Upper lobe of right lung (tissue), 1 donor: ENCODE measurements around the gene SOX2. TPM values are rescaled to one million over a fixed set of nuclear protein-coding genes. Genes with fewer than 3 reads are reported as not detected.

Experiments
- ATAC-seq: fragments of 200-7000 bp; cut with Tn5 transposase; one replicate; pipeline ENCODE4 v1.9.1; 2020; ENCODE audit warnings: mild to moderate bottlenecking, moderate library complexity
- DNase-seq: peaks from one replicate; pipeline ENCODE4 v3.0.0-alpha.2; 2020
- H3K27ac ChIP-seq: fragments of 200-600 bp; one replicate; pipeline ENCODE4 v1.8.0; 2022
- H3K27me3 ChIP-seq: fragments of 200-600 bp; one replicate; pipeline ENCODE4 v1.8.0; 2022; ENCODE audit warnings: mild to moderate bottlenecking
- H3K36me3 ChIP-seq: fragments of 200-600 bp; one replicate; pipeline ENCODE4 v1.8.0; 2022
- H3K4me1 ChIP-seq: fragments of 200-600 bp; one replicate; pipeline ENCODE4 v1.8.0; 2022
- H3K4me3 ChIP-seq: fragments of 200-600 bp; one replicate; pipeline ENCODE4 v1.8.0; 2022; ENCODE audit warnings: mild to moderate bottlenecking
- H3K9me3 ChIP-seq: fragments of 200-600 bp; one replicate; pipeline ENCODE4 v1.8.0; 2022
- CTCF ChIP-seq: fragments of 200-600 bp; IDR thresholded peaks from one replicate; pipeline ENCODE4 v1.8.0; 2022; ENCODE audit warnings: antibody characterized with exemption
- intact Hi-C: fragments of 100-400 bp; cut with DNase I; formaldehyde crosslinking; loops from one replicate; pipeline ENCODE4 v1.11.0; 2022
- total RNA-seq: library from RNA; stranded (reverse); fragmentation: NEBNext Ultra II Directional; extraction: Animal tissue kit (Norgen Biotek cat#: 25700); gene quantifications from one replicate; pipeline ENCODE4 v1.2.1, GENCODE V29; 2021
- donor health status: DM: no; HTN: yes; CAD: no; lungs with severe emphysema.

Gene SOX2
- total RNA-seq, 1 donor from 2014 or later, result 0.20 TPM

- no peak for ATAC-seq
- H3K4me3 ChIP-seq, result no peak overlapping the region
- no peak for TF ChIP-seq CTCF
- DNase-seq, result no peak
- no peak overlapping the region for H3K27ac ChIP-seq
- no peaks in the 10 kb centered on the region for H3K9me3 ChIP-seq
- H3K36me3 ChIP-seq, result no peaks in the 10 kb centered on the region
- H3K27me3 ChIP-seq, result peaks cover 100% of the 10 kb centered on the region
- intact Hi-C loops, result no loop called here
- H3K4me1 ChIP-seq, result no peaks in the 10 kb centered on the region
These were observed 6.6 kb downstream of the SOX2 start for GRCh38 chr3:181718369-181718768.

- intact Hi-C loops, result no loop called here
- H3K27ac ChIP-seq, result no peak overlapping the region
- no peak for TF ChIP-seq CTCF
- ATAC-seq, result peak; percentile 46
- DNase-seq, result no peak
- H3K36me3 ChIP-seq, result no peaks in the 10 kb centered on the region
- H3K4me3 ChIP-seq, result no peak overlapping the region
- H3K27me3 ChIP-seq, result peaks cover 100% of the 10 kb centered on the region
- H3K9me3 ChIP-seq, result no peaks in the 10 kb centered on the region
- H3K4me1 ChIP-seq, result no peaks in the 10 kb centered on the region
These were observed 7.5 kb downstream of the SOX2 start for GRCh38 chr3:181718987-181719911.

- Histone ChIP-seq H3K9me3 (no peaks in the 10 kb centered on the region), H3K4me1 (no peaks in the 10 kb centered on the region), H3K4me3 (no peak overlapping the region), H3K27ac (no peak overlapping the region), H3K27me3 (peaks cover 100% of the 10 kb centered on the region), H3K36me3 (no peaks in the 10 kb centered on the region)
- TF ChIP-seq CTCF, result no peak
- no peak for DNase-seq
- intact Hi-C loops, result no loop called here
- no peak for ATAC-seq
These were observed 8.4 kb downstream of the SOX2 start for GRCh38 chr3:181719991-181720680.

GRCh38 chr3:181721046-181721875 is 9.5 kb downstream of the SOX2 start:
- no peak for TF ChIP-seq CTCF
- no peak for ATAC-seq
- Histone ChIP-seq H3K4me1 (no peaks in the 10 kb centered on the region), H3K27ac (no peak overlapping the region), H3K9me3 (no peaks in the 10 kb centered on the region), H3K36me3 (no peaks in the 10 kb centered on the region), H3K4me3 (no peak overlapping the region), H3K27me3 (peaks cover 100% of the 10 kb centered on the region)
- intact Hi-C loops, result no loop called here
- no peak for DNase-seq

- H3K4me3 ChIP-seq, result no peak overlapping the region
These were observed 10.4 kb downstream of the SOX2 start for GRCh38 chr3:181722156-181722555.

More at GRCh38 chr3:181722156-181722555, 10.4 kb downstream of the SOX2 start:
- intact Hi-C loops, result no loop called here
- Histone ChIP-seq H3K9me3 (no peaks in the 10 kb centered on the region), H3K27ac (no peak overlapping the region), H3K27me3 (peaks cover 100% of the 10 kb centered on the region), H3K36me3 (no peaks in the 10 kb centered on the region), H3K4me1 (peaks cover 7% of the 10 kb centered on the region)
- DNase-seq (no peak), ATAC-seq (no peak)
- no peak for TF ChIP-seq CTCF
